ENCODE measurements around the gene CHIC2.

The CHIC2 gene

DNA sequence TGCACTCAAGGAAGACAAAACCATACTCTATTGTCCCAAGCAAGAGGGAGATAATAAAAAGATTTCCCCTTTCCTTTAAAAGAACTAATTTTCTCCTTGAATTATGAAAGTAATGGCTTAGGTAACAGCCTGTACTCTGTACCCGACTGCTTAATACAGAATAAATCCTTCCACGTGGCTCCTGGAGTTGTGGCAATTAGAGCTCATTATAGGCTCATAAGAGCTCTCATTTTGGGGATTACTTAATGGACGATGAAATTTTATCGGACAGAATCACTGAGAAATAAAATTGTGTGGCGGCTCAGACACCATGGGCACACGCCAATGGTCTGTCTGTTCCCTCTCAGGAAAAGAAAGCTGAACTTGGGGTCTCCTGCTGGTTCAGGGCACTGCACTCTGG is 32.7 kb upstream of the CHIC2 start:
- no peak for TF ChIP-seq GATA3 (IDR thresholded peaks at IDR 0.05; ENCODE audit: low read depth, low read length)
- no peak for TF ChIP-seq GATA2 (IDR thresholded peaks at IDR 0.05; ENCODE audit: low read depth, low read length)

- no peak for TF ChIP-seq GATA2 (IDR thresholded peaks at IDR 0.05; ENCODE audit: low read depth, low read length)
- TF ChIP-seq GATA3 (IDR thresholded peaks at IDR 0.05; ENCODE audit: low read depth, low read length), result no peak
Measured at GRCh38 chr4:54096295-54096962, 32.0 kb upstream of the CHIC2 start.

GRCh38 chr4:54095110-54095825 is 30.9 kb upstream of the CHIC2 start:
- TF ChIP-seq GATA2 (IDR thresholded peaks at IDR 0.05; ENCODE audit: low read depth, low read length), result no peak
- TF ChIP-seq GATA3 (IDR thresholded peaks at IDR 0.05; ENCODE audit: low read depth, low read length), result no peak

DNA sequence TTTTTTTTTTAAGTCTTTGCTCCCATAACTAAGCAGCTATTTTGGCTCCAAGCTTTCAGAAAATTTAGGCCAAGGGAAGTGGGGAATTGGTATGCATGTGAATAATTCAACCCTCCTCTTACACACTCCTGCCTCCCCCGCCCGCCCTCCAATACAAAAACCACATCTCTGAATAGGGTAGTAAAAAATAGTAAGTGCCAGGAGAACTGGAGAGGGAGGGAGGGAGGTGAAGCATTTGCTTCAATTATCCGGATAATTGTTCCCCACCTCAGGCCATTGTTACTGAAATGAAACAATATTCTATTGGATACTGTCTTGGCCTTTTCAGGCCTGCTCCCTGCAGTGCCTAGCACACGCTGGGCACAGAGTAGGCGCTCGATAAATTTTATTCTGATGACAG is 30.0 kb upstream of the CHIC2 start:
- TF ChIP-seq GATA3 (IDR thresholded peaks at IDR 0.05; ENCODE audit: low read depth, low read length), result no peak
- no peak for TF ChIP-seq GATA2 (IDR thresholded peaks at IDR 0.05; ENCODE audit: low read depth, low read length)

GRCh38 chr4:54093324-54094240 is 29.2 kb upstream of the CHIC2 start:
- TF ChIP-seq GATA3 (IDR thresholded peaks at IDR 0.05; ENCODE audit: low read depth, low read length), result no peak
- TF ChIP-seq GATA2 (IDR thresholded peaks at IDR 0.05; ENCODE audit: low read depth, low read length), result no peak

GRCh38 chr4:54092405-54093323 is 28.3 kb upstream of the CHIC2 start:
- no peak for TF ChIP-seq GATA3 (IDR thresholded peaks at IDR 0.05; ENCODE audit: low read depth, low read length)
- no peak for TF ChIP-seq GATA2 (IDR thresholded peaks at IDR 0.05; ENCODE audit: low read depth, low read length)

- TF ChIP-seq GATA3 (IDR thresholded peaks at IDR 0.05; ENCODE audit: low read depth, low read length), result no peak
Measured at GRCh38 chr4:54091637-54092404, 27.4 kb upstream of the CHIC2 start.

GRCh38 chr4:54090804-54091623 is 26.6 kb upstream of the CHIC2 start:
- TF ChIP-seq GATA3 (IDR thresholded peaks at IDR 0.05; ENCODE audit: low read depth, low read length) (no peak), GATA2 (IDR thresholded peaks at IDR 0.05; ENCODE audit: low read depth, low read length) (no peak)

GRCh38 chr4:54090404-54090803 is 26.0 kb upstream of the CHIC2 start:
- TF ChIP-seq GATA3 (IDR thresholded peaks at IDR 0.05; ENCODE audit: low read depth, low read length), result no peak
- TF ChIP-seq GATA2 (IDR thresholded peaks at IDR 0.05; ENCODE audit: low read depth, low read length), result no peak

GRCh38 chr4:54089875-54090274 is 25.5 kb upstream of the CHIC2 start:
- TF ChIP-seq GATA2 (IDR thresholded peaks at IDR 0.05; ENCODE audit: low read depth, low read length) (no peak), GATA3 (IDR thresholded peaks at IDR 0.05; ENCODE audit: low read depth, low read length) (no peak)

DNA sequence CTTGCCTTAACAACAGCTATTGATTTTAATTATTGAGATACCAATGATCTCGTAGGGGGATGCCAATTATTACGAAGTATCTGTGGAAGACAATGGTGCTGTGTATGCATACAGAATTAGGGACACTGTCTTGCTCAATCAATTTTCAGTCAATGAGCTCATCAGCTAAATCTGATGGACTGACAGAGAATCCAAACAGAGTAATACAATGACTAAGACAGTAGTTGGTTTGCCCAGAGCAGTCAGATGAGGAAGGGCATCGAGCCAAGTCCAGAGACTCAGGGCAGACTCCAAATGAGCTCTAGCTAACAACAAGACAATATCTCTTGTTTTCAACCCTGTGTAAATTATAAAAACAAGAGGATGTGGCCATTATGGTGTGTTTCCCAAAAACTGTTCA is 20.9 kb upstream of the CHIC2 start:
- TF ChIP-seq GATA3 (IDR thresholded peaks at IDR 0.05; ENCODE audit: low read depth, low read length) (no peak), GATA2 (IDR thresholded peaks at IDR 0.05; ENCODE audit: low read depth, low read length) (no peak)

GRCh38 chr4:54082168-54082567 is 17.8 kb upstream of the CHIC2 start:
- no peak for TF ChIP-seq GATA3 (IDR thresholded peaks at IDR 0.05; ENCODE audit: low read depth, low read length)
- TF ChIP-seq GATA2 (IDR thresholded peaks at IDR 0.05; ENCODE audit: low read depth, low read length), result no peak

All from SH-SY5Y (cell line).